HFFc6 (cell line): ENCODE measurements around the gene KRTAP10-7. TPM values are rescaled to one million over a fixed set of nuclear protein-coding genes. Genes with fewer than 3 reads are reported as not detected.

Experiments
- DNase-seq: peaks from one replicate; pipeline ENCODE4 v3.0.0-alpha.2; 2018
- H3K27ac Mint-ChIP-seq: 2 replicates; pipeline ENCODE4 v1.8.0; 2020; ENCODE audit warnings: mild to moderate bottlenecking, mixed read lengths
- H3K27me3 Mint-ChIP-seq: 2 replicates; pipeline ENCODE4 v1.8.0; 2021; ENCODE audit warnings: mild to moderate bottlenecking, moderate library complexity, mixed read lengths; ENCODE audit not compliant: insufficient read depth
- H3K36me3 Mint-ChIP-seq: 2 replicates; pipeline ENCODE4 v1.8.0; 2021; ENCODE audit warnings: low read depth, mixed read lengths
- H3K4me1 Mint-ChIP-seq: 2 replicates; pipeline ENCODE4 v1.8.0; 2020; ENCODE audit warnings: low read depth, mixed read lengths
- H3K4me3 Mint-ChIP-seq: 2 replicates; pipeline ENCODE4 v1.8.0; 2020; ENCODE audit warnings: mild to moderate bottlenecking, moderate library complexity, mixed read lengths
- H3K9me3 Mint-ChIP-seq: 2 replicates; pipeline ENCODE4 v1.8.0; 2020; ENCODE audit warnings: mild to moderate bottlenecking, mixed read lengths
- CTCF ChIP-seq: fragments of 200-600 bp; sonication (generic); IDR thresholded peaks from 2 replicates; pipeline ENCODE4 v1.5.0; 2021; ENCODE audit warnings: antibody characterized with exemption, mild to moderate bottlenecking
- total RNA-seq, 6 experiments: library from RNA; stranded (reverse); fragmentation: NEBNext Ultra II Directional; extraction: Animal tissue kit (Norgen Biotek cat#: 25700); gene quantifications; 2 replicates in 1 of 6; 3 replicates in 5 of 6; pipeline ENCODE4 v1.2.3, GENCODE V29; 2021

The KRTAP10-7 gene
- total RNA-seq, 6 experiments from 2014 or later, result not detected

GRCh38 chr21:44613386-44614155, 13.2 kb downstream of the KRTAP10-7 start:
- H3K4me3 Mint-ChIP-seq, result no peak overlapping the region
- H3K4me1 Mint-ChIP-seq, result no peaks in the 10 kb centered on the region
- DNase-seq, result no peak
- no peak overlapping the region for H3K27ac Mint-ChIP-seq
- no peaks in the 10 kb centered on the region; the same call in 1 of the 2 replicates for H3K27me3 Mint-ChIP-seq
- H3K36me3 Mint-ChIP-seq, result peaks cover 6% of the 10 kb centered on the region
- peaks cover 56% of the 10 kb centered on the region for H3K9me3 Mint-ChIP-seq
- TF ChIP-seq CTCF, result no peak

GRCh38 chr21:44614161-44614631, 13.8 kb downstream of the KRTAP10-7 start:
- DNase-seq, result no peak
- Mint-ChIP-seq H3K4me3 (no peak overlapping the region), H3K9me3 (peaks cover 54% of the 10 kb centered on the region), H3K27me3 (no peaks in the 10 kb centered on the region; the same call in 1 of the 2 replicates), H3K36me3 (peaks cover 6% of the 10 kb centered on the region), H3K4me1 (no peaks in the 10 kb centered on the region), H3K27ac (no peak overlapping the region)
- TF ChIP-seq CTCF, result no peak

DNA sequence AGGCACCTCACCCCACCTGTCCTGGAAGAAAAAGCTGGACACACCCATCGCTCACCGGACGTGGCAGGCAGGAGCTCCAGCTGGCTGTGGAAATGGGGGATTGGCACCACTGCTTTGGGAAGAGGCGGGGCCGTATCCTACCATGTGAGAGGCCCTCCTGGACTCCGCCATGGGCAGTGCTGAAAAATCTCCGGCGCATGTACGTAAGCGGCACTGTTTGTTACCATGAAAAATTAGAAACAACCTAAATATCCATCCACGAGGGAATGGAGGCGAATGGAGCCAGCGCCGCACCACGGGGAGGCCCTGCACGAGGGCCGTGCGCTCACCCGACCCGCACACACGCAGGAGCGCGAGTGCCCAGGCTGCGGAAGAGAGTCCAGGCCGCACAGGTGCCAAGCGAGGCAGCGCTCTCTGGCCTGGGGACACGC, 14.6 kb downstream of the KRTAP10-7 start:
- no peak for DNase-seq
- Mint-ChIP-seq H3K4me1 (no peaks in the 10 kb centered on the region), H3K9me3 (peaks cover 54% of the 10 kb centered on the region), H3K27me3 (no peaks in the 10 kb centered on the region; the same call in 1 of the 2 replicates), H3K27ac (no peak overlapping the region), H3K36me3 (peaks cover 6% of the 10 kb centered on the region), H3K4me3 (no peak overlapping the region)
- TF ChIP-seq CTCF, result no peak

GRCh38 chr21:44615466-44615865, 15.1 kb downstream of the KRTAP10-7 start:
- no peaks in the 10 kb centered on the region; the same call in 1 of the 2 replicates for H3K27me3 Mint-ChIP-seq
- no peak for TF ChIP-seq CTCF
- peaks cover 6% of the 10 kb centered on the region for H3K36me3 Mint-ChIP-seq
- DNase-seq, result no peak
- H3K4me1 Mint-ChIP-seq, result no peaks in the 10 kb centered on the region
- peaks cover 53% of the 10 kb centered on the region for H3K9me3 Mint-ChIP-seq
- H3K27ac Mint-ChIP-seq, result no peak overlapping the region
- no peak overlapping the region for H3K4me3 Mint-ChIP-seq

DNA sequence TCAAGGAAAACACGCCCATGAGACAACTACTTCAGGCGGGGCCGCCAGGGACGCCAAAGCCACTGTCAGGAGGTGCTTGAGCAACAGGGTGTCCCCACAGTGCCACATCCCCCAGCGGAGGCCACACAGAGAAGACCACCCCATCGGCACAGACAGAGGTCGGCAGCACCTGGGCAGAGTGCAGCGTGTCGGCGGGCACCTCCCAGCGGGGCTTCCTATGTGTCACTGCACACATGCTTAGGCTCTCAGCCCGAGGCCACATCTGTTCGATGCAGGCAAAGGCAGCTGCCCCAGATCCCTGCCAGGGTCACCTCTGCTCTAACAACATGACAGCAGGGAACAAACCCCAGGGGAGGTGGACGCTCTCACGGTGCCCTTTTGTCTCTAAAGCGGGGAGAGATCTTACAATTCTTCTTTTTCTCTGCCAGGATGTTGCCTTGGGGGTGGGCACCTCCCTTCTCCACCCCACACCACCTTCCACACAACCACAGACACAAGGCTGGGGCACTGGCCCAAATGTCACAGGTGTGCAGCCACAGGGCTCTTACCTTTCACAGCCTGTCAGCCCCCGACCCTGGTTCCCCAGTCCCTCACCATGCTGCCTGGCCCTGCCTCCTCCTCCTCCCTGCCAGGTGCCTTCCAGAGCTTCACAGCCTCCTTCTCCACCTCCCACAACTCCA, 15.7 kb downstream of the KRTAP10-7 start:
- Mint-ChIP-seq H3K27ac (no peak overlapping the region), H3K4me1 (no peaks in the 10 kb centered on the region), H3K9me3 (peaks cover 52% of the 10 kb centered on the region), H3K4me3 (no peak overlapping the region), H3K36me3 (peaks cover 6% of the 10 kb centered on the region; the same call in 1 of the 2 replicates), H3K27me3 (no peaks in the 10 kb centered on the region; the same call in 1 of the 2 replicates)
- no peak for DNase-seq
- no peak for TF ChIP-seq CTCF
